ENCODE data around the gene MINDY4. TPM values are rescaled to one million over a fixed set of nuclear protein-coding genes. Genes with fewer than 3 reads are reported as not detected.

The MINDY4 gene
- total RNA-seq, 2 experiments from 2014 or later, result 0.36 to 0.60 TPM

GRCh38 chr7:30908681-30909080, 137.5 kb downstream of the MINDY4 start:
- Histone ChIP-seq H3K4me1 (ENCODE audit: insufficient read depth, low read length) (no peaks in the 10 kb centered on the region), H3K27ac (ENCODE audit: low read depth in 1 of 2, low read length in 2 of 2) (no peak overlapping the region), H3K9me3 (ENCODE audit: control insufficient read depth in 1 of 2, insufficient read depth in 1 of 2, low read length in 2 of 2) (no peaks in the 10 kb centered on the region), H3K27me3 (ENCODE audit: control insufficient read depth in 1 of 2, insufficient read depth in 2 of 2, low read length in 2 of 2) (no peaks in the 10 kb centered on the region), H3K4me3 (ENCODE audit: low read length) (no peak overlapping the region), H3K36me3 (ENCODE audit: insufficient read depth, low read length) (no peaks in the 10 kb centered on the region)
- POLR2A ChIA-PET, result no interaction called here
- Mint-ChIP-seq H3K36me3 (ENCODE audit: low read depth) (no peaks in the 10 kb centered on the region), H3K9me3 (no peaks in the 10 kb centered on the region), H3K27me3 (no peaks in the 10 kb centered on the region), H3K4me1 (ENCODE audit: low read depth) (no peaks in the 10 kb centered on the region), H3K4me3 (no peak overlapping the region), H3K27ac (no peak overlapping the region)
- no peak for ATAC-seq (ENCODE audit: poor library complexity)
- DNase-seq, result no peak
- CTCF ChIA-PET, result no interaction called here
- no peak for TF ChIP-seq CTCF (IDR thresholded peaks at IDR 0.05)
- intact Hi-C loops (cut with DNase I, micrococcal nuclease), result no loop called here

- H3K27me3 ChIP-seq (ENCODE audit: control insufficient read depth in 1 of 2, insufficient read depth in 2 of 2, low read length in 2 of 2), result no peaks in the 10 kb centered on the region
- no peaks in the 10 kb centered on the region for H3K4me1 Mint-ChIP-seq (ENCODE audit: low read depth)
- no peaks in the 10 kb centered on the region for H3K36me3 Mint-ChIP-seq (ENCODE audit: low read depth)
- ChIA-PET CTCF (no interaction called here), POLR2A (no interaction called here)
- H3K27ac Mint-ChIP-seq, result no peak overlapping the region
- ATAC-seq (ENCODE audit: poor library complexity), result no peak
- intact Hi-C loops (cut with DNase I, micrococcal nuclease), result no loop called here
- H3K4me3 Mint-ChIP-seq, result no peak overlapping the region
- no peak for DNase-seq
- H3K36me3 ChIP-seq (ENCODE audit: insufficient read depth, low read length), result no peaks in the 10 kb centered on the region
- no peak for TF ChIP-seq CTCF (IDR thresholded peaks at IDR 0.05)
- no peaks in the 10 kb centered on the region for H3K27me3 Mint-ChIP-seq
- H3K4me1 ChIP-seq (ENCODE audit: insufficient read depth, low read length), result no peaks in the 10 kb centered on the region
- H3K9me3 Mint-ChIP-seq, result no peaks in the 10 kb centered on the region
- H3K4me3 ChIP-seq (ENCODE audit: low read length), result no peak overlapping the region
- H3K27ac ChIP-seq (ENCODE audit: low read depth in 1 of 2, low read length in 2 of 2), result no peak overlapping the region
- H3K9me3 ChIP-seq (ENCODE audit: control insufficient read depth in 1 of 2, insufficient read depth in 1 of 2, low read length in 2 of 2), result no peaks in the 10 kb centered on the region
Observed at GRCh38 chr7:30909431-30909830, 138.2 kb downstream of the MINDY4 start.

DNA sequence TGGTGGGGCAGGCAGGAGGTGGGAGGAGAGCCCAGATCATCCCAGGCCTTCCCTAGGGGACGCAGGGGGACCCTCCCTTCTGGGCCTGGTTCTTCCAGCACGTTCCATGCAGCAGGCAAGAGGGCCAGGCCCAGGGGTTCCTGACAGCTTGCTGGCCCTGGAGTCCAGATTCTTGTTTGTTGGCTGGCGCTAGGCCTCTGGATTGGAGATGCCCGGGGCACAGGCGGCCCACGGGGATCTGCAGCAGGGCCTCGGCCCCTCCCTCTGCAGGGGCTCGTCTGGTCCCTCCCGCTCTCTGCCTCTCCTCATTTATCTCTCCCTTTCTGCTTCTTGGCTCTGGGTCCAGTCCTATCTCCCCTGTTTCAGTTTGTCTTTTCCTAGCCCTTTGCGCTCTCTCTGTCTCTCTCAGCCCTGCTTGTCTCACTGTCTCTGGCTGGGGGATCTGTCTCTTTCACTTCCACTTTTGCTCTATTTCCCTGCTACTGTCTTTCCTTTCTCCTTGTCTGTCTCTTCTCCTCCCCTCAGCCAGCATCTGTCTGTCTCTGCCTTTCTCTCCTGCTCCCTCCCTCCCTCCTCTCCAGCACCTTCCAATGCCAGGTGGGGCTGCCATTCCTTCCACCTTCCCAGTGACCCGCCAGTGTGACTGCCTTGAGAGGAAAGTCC, 139.3 kb downstream of the MINDY4 start:
- Histone ChIP-seq H3K4me3 (ENCODE audit: low read length) (no peak overlapping the region), H3K36me3 (ENCODE audit: insufficient read depth, low read length) (no peaks in the 10 kb centered on the region), H3K9me3 (ENCODE audit: control insufficient read depth in 1 of 2, insufficient read depth in 1 of 2, low read length in 2 of 2) (no peaks in the 10 kb centered on the region), H3K27me3 (ENCODE audit: control insufficient read depth in 1 of 2, insufficient read depth in 2 of 2, low read length in 2 of 2) (no peaks in the 10 kb centered on the region), H3K4me1 (ENCODE audit: insufficient read depth, low read length) (no peaks in the 10 kb centered on the region), H3K27ac (ENCODE audit: low read depth in 1 of 2, low read length in 2 of 2) (no peak overlapping the region)
- no peaks in the 10 kb centered on the region for H3K9me3 Mint-ChIP-seq
- ChIA-PET POLR2A (no interaction called here), CTCF (no interaction called here)
- no peaks in the 10 kb centered on the region for H3K27me3 Mint-ChIP-seq
- intact Hi-C loops (cut with DNase I, micrococcal nuclease), result no loop called here
- H3K4me3 Mint-ChIP-seq, result no peak overlapping the region
- H3K27ac Mint-ChIP-seq, result no peak overlapping the region
- no peak for TF ChIP-seq CTCF (IDR thresholded peaks at IDR 0.05)
- H3K4me1 Mint-ChIP-seq (ENCODE audit: low read depth), result no peaks in the 10 kb centered on the region
- no peak for ATAC-seq (ENCODE audit: poor library complexity)
- no peaks in the 10 kb centered on the region for H3K36me3 Mint-ChIP-seq (ENCODE audit: low read depth)
- DNase-seq, result no peak

Data from CD4-positive, alpha-beta T cell (primary cell).